GM18907 (cell line): ENCODE data around the gene SPIRE2.
"Not testable (repeated sequence)": the region's sequence is repeated elsewhere in the genome, so short reads cannot be mapped to it uniquely, and the experiment has no call there.

Experiments
- ATAC-seq: cut with Tn5 transposase; IDR thresholded peaks from one replicate; pipeline ENCODE4 v1.9.1; 2021; ENCODE audit warnings: mild to moderate bottlenecking, moderate library complexity; ENCODE audit not compliant: unreplicated experiment

The SPIRE2 gene, protein sequence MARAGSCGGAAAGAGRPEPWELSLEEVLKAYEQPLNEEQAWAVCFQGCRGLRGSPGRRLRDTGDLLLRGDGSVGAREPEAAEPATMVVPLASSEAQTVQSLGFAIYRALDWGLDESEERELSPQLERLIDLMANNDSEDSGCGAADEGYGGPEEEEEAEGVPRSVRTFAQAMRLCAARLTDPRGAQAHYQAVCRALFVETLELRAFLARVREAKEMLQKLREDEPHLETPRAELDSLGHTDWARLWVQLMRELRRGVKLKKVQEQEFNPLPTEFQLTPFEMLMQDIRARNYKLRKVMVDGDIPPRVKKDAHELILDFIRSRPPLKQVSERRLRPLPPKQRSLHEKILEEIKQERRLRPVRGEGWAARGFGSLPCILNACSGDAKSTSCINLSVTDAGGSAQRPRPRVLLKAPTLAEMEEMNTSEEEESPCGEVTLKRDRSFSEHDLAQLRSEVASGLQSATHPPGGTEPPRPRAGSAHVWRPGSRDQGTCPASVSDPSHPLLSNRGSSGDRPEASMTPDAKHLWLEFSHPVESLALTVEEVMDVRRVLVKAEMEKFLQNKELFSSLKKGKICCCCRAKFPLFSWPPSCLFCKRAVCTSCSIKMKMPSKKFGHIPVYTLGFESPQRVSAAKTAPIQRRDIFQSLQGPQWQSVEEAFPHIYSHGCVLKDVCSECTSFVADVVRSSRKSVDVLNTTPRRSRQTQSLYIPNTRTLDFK

DNA sequence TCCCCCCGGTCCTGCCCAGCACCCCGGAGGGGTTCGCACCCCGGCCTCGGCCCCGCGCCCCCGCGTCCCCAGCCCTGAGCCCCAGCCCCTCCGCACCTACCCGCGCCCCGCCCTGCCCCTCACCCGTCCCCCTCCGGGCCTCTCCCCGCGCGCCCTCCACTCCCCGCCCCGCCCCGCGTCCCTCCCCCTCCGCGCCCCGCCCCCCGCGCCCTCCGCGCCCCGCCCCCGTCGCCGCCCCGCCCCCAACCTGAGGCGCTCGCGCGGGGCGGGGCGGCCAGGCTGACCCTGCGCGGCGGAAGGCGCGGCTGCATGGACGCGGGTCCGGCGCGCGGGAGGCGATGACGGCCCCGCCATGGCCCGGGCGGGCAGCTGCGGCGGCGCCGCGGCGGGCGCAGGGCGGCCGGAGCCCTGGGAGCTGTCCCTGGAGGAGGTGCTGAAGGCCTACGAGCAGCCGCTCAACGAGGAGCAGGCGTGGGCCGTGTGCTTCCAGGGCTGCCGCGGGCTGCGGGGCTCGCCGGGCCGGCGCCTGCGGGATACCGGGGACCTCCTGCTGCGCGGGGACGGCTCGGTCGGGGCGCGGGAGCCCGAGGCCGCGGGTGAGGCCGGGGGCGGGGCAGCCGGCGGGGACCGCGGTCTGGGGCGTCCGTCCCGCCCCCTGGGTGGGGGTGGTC lies at the start of gene SPIRE2:
Gene SPIRE2, plus strand, starts transcription at position 277 of the 671 bp plus-strand sequence. Its CDS starts 76 bp downstream, at position 353.
- ATAC-seq, result peak; percentile 58

DNA sequence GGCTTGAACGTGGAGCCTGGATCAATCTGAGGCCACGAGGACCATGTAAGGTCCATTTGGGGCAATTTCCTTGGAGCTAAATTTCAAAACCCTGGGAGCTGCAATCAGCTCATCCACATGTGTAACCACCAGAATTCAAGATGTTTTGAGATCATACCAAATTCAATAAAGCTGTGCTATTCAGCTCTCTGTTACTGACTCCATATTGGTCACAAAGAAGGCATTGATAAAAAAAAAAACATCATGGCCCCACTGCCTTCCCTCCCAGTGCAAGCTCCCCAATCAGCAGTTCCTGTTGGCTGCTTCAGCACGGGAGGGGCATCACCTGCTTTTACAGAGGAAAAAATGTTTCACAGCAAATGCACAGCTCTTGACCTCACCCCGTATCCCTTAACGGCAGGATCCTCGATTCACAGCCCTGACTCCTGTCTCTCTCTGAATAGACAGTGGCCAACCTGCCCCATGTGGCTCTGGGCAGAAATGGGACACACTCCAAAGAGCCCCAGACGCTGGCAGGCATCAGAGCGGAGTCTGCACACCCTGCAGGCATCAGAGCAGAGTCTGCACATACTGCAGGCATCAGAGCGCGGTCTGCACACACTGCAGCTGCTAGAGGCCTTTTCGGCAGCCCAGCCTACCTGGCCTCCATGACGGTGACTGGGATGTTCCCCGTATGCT lies 48.9 kb upstream of the SPIRE2 start:
- ATAC-seq, result no peak

DNA sequence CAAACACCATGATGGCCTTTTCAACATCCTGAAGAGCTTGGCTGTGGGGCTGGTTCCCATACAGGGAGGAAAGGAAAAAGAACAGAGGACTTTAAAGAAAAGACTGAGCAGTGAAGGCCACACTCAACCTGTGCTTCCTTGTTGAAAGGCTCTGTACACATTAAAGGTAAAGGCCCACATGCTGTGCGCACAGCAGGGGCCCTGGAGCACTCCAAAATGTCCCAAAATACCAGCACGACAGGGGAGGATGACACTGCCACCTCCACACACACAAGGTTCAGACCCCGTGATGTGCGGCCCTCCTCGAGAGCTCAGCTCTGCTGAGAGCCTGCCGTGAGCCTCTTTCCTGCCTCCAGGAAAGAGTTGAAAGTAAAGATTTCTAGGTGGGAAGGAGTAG lies 48.4 kb upstream of the SPIRE2 start:
- ATAC-seq, result no peak

DNA sequence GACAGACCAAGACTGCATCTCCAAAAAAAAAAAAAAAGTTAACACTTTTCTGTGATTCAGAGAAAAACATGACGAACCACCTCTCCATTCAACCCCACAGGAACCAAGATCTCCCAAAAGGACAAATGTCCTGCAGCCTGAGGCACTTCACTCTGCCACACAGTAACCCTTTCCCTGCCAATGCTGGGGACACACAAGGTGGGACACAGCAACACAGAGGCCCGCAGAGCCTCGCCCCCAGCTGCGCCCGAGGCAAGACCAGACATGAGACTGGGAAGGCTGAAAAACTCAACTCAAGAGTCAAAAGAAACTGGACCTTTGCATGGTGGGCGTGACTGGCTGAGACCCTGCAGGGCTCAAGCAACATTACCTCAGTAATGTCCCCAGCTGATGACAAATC lies 45.8 kb upstream of the SPIRE2 start:
- ATAC-seq, result no peak

DNA sequence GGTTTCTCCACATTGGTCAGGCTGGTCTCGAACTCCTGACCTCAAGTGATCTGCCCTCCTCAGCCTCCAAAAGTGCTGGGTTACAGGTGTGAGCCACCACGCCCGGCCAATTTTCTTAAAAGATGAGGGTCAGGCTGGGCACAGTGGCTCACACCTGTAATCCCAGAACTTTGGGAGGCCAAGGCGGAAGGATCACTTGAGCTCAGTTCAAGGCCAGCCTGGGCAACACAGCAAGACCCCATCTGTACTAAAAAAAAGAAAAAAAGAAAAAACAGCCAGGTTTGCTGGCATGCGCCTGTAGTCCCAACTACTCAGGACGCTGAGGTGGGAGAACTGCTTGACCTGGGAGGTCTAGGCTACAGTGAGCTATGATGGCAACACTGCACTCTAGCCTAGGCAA lies 44.3 kb upstream of the SPIRE2 start:
- ATAC-seq, result not testable (repeated sequence)

DNA sequence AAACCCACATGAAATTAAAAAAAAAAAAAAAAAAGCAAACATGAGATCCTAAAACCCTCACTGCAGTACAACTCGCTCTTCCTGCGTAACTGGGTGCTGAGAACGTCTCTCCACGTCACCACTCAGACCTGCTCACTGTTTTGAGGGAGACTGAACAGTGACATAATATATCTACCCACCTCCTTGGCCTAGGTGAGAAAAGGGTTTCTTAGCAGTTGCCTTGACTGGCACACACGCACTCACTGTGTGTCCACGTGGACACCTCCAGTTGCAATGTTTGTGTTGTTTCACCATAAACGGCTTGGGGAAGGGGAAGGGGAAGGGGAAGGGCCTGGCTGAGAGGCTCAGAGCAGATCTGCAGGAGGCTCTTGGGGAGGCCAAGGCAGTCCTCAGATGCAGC lies 43.9 kb upstream of the SPIRE2 start:
- no peak for ATAC-seq

DNA sequence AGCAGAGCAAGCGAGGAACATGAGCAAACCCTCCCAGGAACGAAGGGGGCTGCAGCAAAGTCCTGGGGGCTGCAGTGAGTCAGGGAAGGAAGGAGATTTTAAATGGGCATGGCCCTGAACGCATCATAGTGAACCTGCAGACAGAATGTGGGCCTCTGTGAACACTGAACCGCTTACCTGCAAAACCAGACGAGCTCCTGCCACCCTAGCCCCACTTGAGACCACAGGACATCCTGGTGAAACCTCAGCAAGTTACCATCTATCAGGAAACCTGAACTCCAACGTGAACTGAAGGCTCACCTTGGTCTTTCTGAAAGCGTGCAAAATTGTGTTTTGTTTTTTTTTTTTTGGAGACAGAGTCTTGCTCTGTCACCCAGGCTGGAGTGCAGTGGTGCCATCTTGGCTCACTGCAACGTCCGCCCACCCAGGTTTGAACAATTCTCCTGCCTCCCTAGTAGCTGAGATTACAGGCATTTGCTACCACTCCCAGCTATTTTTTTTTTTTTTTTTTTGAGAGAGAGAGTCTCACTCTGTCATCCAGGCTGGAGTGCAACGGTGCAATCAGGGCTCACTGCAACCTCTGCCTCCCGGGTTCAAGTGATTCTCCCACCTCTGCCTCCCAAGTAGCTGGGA lies 42.6 kb upstream of the SPIRE2 start:
- ATAC-seq, result no peak

DNA sequence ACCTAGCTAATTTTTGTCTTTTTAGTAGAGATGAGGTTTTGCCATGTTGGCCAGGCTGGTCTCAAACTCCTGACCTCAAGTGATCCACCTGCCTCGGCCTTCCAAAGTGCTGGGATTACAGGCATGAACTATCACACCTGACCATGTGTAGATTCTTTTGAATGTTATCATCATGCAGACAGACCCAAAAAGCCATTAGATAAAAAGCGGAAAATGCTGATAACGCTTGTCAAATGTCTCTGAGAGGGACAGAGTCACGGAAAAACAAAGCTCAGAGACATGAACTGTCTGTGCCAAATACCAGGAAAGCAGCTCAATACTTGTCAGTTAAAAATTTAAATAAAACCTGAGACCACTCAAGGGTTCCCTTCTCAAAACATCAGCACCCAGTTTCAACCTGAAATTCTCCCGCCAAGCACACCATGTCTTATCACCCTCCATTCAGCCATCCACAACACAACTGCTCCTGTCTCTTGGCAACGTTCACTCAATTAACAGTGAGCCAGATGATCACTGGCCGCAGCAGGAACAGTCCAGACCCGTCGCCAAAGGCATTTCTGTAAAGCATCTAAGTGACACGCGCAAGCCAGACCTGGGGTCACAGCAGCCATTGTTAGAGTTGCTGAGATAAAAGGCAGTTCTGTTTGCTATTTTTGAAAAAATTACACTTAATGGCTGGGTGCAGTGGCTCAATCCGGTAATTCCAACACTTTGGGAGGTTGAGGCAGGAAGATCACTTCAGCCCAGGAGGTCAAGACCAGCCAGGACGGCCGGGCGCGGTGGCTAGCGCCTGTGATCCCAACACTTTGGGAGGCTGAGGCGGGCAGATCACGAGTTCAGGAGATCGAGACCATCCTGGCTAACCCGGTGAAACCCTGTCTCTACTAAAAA lies 41.6 kb upstream of the SPIRE2 start:
- ATAC-seq, result no peak

DNA sequence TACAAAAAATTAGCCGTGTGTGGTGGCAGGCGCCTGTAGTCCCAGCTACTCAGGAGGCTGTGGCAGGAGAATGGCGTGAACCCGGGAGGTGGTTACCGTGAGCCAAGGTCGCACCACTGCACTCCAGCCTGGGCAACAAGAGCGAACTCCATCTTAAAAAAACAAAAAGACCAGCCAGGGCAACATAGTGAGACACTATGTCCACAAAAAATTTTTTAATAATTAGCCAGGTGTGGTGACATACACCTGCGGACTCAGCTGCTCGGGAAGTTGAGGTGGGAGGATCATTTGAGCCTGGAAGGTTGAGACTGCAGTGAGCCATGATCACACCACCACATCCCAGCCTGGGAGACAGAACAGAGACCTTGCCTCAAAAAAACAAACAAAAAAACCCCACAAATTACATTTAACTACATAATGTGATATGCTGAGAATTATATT lies 40.9 kb upstream of the SPIRE2 start:
- ATAC-seq, result no peak

DNA sequence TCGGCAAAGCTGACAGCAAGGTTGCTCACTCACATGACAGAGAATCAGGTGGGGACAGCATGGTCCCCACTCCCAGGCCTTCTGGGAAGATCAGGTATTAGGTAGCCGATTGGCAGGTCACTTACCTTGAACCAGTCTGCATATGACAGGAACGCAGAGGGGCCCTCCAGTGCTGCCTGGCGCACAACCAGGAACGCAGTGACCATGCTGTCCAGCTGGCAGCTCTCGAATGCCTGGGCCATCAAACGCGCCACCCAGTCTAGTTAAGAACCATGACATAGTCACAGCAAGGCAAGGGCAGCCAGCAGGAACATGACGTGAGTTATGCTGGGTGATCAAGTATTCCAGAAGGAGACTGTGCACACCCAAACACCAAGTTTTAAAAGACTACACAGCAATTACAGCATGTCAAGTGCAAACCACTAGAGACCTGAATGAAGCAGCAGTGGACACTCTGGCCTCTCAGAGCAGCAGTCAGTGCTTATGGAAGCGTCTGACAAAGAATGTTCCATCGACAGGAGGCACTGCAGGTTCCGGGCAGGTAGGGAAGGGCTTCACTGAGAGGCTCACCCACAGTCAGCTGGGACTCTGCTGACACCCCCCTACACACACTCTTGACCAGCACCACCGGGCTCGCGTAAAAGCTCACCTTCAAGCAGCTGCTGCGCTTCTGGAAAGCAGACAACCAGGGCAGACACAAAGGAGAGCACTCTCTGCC lies 36.8 kb upstream of the SPIRE2 start:
- no peak for ATAC-seq

DNA sequence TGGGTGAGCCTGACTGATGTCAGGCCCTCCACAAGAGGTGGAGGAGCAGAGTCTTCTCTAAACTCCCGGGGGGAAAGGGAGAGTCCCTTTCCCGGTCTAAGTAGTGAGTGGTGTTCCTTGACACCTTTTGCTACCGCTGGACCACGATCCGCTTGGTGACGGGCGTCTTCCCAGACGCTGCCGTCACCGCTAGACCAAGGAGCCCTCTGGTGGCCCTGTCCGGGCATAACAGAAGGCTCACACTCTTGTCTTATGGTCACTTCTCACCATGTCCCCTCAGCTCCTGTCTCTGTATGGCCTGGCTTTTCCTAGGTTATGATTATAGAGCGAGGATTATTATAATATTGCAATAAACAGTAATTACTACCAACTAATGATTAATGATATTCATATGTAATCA lies 35.2 kb upstream of the SPIRE2 start:
- not testable (repeated sequence) for ATAC-seq

DNA sequence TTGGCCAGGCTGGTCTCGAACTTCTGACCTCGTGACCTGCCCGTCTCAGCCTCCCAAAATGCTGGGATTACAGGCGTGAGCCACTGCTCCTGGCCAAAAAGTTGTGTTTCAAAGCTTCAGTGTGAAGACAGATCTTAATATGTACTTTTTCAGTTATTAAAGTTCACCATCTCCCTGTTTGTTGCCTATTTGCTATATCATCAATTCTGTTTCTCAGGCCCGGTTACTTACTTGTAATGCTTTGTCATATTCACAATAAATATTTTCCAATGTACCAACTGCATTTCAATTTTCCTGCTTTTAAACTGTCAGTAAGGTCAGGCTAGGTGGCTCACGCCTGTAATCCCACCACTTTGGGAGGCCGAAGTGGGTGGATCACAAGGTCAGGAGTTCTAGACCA lies 34.3 kb upstream of the SPIRE2 start:
- ATAC-seq, result no peak

DNA sequence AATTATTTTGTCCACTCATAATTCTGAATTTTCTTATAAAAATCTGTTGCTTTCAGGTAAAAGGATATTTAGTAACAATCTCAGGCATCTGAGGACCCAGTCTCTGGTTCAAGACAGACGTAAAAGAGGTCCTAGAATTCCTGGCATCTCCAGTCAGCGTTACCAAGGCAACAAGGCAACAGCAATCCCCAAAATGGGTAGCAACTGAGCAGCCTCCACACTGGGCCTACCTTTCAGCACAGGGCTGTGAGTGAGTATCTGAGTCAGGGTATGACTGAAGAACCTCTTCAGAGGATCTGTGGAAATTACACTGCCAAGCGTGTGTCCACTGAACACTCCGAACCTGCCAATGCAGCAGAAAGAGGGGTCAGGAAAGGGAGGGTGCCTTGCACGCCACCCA lies 32.6 kb upstream of the SPIRE2 start:
- no peak for ATAC-seq

DNA sequence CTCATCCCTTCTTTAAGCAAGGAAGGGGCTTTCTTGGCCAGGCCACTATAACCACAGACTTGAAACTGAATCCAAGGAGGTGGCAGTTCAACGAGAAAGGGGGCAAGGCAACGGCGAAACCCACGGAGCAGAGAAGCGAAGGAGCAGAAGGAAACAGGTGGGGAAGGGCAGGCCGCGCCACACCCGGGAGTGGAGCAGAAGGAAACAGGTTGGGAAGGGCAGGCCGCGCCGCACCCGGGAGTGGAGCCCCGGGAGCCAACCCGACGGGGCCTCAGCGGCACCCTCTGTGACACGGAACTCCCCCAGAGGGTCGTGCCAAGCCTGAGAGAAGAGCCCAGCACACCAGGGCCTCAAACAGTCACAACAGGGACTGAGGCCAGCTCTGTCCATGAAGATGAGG lies 32.2 kb upstream of the SPIRE2 start:
- ATAC-seq, result no peak

DNA sequence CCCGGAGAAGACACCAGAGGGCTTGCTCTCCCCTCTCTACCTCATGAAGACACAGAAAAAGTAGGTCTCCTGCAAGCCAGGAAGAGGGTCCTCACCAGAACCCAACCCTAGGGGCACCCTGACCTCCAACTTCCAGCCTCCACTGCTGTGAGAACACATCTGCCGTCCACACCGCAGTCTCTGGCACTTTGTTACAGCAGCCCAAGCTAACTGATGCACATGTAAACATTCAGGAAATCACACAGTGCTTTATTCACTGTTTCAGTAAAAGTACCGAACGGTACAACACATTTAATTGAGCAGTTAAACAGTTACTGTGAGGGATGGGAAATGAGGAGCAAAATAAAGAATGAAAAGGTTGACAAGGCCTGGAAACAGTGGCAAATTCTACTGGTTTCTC lies 30.1 kb upstream of the SPIRE2 start:
- ATAC-seq, result no peak

DNA sequence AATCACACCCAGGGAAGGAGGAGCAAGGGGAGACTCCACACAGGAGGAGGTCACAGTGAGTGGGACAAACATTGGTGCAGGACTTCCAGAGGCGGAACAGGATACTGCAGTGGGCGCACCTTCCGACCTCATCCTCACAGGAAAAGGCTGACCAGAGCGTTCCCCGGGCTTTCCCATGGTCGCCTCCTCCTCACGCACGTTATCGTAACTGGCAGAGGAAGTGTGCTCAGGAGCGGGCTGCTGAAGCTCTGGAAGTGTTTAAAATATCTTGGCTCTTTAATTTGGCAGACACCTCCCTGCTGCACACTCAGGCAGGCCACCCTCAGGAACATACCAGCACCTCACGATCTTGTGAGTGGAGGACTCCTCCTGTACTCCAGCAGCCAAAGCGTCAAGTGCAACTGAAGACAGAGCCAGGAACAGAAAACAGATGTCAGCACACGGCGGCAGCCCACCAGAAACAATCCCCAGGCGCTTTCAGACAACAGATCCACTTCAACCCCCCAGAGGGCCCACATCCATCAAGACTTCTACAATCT lies 29.4 kb upstream of the SPIRE2 start:
- no peak for ATAC-seq

DNA sequence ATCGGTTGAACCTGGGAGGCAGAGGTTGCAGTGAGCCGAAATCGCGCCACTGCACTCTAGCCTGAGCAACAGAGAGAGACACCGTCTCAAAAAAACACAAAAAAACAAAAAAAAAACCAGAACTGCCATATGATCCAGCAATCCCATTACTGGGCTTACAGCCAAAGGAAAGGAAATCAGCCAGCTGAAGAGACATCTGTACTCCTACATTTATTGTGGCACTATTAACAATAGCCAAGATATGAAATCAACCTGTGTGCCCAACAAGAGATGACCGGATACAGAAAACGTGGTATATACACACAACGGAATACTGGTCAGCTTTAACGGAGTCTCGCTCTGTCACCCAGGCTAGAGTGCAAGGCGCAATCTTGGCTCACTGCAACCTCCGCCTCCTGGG lies 26.5 kb upstream of the SPIRE2 start:
- no peak for ATAC-seq

DNA sequence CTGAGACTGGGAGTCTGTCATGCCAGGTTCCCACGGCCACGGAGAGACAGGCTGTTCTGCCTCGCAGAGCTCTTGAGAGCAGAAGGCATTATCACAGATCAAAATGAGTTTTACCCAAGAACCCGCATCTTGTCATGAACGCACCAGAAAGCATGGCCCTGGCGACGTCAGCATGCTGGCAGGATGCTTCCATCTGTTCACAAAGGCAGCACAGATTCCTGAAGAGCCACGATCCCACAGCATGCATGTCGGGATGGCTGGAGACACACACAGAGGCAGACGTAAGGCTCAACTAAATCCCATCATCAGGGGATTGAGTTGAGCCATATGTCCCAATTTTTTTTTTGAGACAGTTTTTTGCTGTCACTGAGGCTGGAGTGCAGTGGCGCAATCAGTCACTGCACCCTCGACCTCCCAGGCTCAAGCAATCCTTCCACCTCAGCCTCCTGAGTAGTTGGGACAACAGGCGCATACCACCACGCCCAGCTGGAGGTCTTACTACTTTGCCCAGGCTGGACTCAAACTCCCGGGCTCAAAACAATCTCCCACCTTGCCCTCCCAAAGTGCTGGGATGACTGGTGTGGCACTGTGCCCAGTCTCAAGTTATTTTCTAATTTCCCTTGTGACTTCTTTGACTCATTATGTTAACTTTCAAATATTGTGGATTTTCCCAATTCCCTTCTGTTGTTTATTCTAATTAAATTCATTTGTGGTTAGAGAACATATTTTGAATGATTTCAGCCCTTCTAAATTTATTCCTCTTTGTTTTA lies 23.0 kb upstream of the SPIRE2 start:
- no peak for ATAC-seq
